Endothelial cell of umbilical vein (primary cell): ENCODE results near the gene MPZL2. TPM values are rescaled to one million over a fixed set of nuclear protein-coding genes. Genes with fewer than 3 reads are reported as not detected.
"Not testable (repeated sequence)": the region's sequence is repeated elsewhere in the genome, so short reads cannot be mapped to it uniquely, and the experiment has no call there.

Experiments used
- BruUV-seq: library from RNA; stranded (reverse); fragments of 400-500 nt; replicated peaks from 2 replicates; lab custom pipeline; 2021; lab: Mats Ljungman, UMichigan
- CTCF ChIA-PET: fragments of 300-600, 350-600 bp; sonication (Branson Sonifier 250); formaldehyde crosslinking; loops from one replicate; lab custom pipeline; 2021; ENCODE audit warnings: antibody characterized with exemption, inconsistent platforms; lab: Charles Lee
- POLR2A ChIA-PET: fragments of 300-600, 350-600 bp; sonication (Branson Sonifier 250); formaldehyde crosslinking; loops from one replicate; lab custom pipeline; 2021; ENCODE audit warnings: antibody characterized with exemption, inconsistent platforms; lab: Charles Lee
- DNase-seq: peaks from one replicate; pipeline ENCODE4 v3.0.0-alpha.2; 2011; ENCODE audit warnings: low read depth, low spot score
- FAIRE-seq: peaks from 2 replicates; lab custom pipeline; 2011; peaks lifted over from hg19 to GRCh38; lab: Jason Lieb, UNC
- H2AFZ ChIP-seq: 2 replicates; pipeline ENCODE4 v1.6.0; 2012; ENCODE audit warnings: low read depth, low read length, control low read depth, inconsistent platforms
- H3K27ac ChIP-seq: 2 replicates; pipeline ENCODE4 v1.5.1; 2011; ENCODE audit warnings: low read depth, mild to moderate bottlenecking, control low read depth, low read length, moderate library complexity; ENCODE audit not compliant: insufficient read depth
- H3K27me3 ChIP-seq, 2 experiments: 2 replicates each; pipeline versions ENCODE4 v1.6.0 to v1.6.1; 2011; ENCODE audit warnings: low read length in 2 of 2, mixed read lengths in 1 of 2; ENCODE audit not compliant: control insufficient read depth in 2 of 2, insufficient read depth in 2 of 2
- H3K36me3 ChIP-seq, 2 experiments: 2 replicates in 1 of 2; 3 replicates in 1 of 2; pipeline ENCODE4 v1.5.1; 2011; ENCODE audit warnings: low read length in 2 of 2, mild to moderate bottlenecking in 1 of 2, moderate library complexity in 1 of 2; ENCODE audit not compliant: control insufficient read depth in 2 of 2, insufficient read depth in 2 of 2; ENCODE audit errors: extremely low read depth in 1 of 2
- H3K4me1 ChIP-seq: 3 replicates; pipeline ENCODE4 v1.5.1; 2011; ENCODE audit warnings: mild to moderate bottlenecking, low read length; ENCODE audit not compliant: control insufficient read depth, insufficient read depth; ENCODE audit errors: extremely low read depth
- H3K4me2 ChIP-seq: 2 replicates; pipeline ENCODE4 v1.6.1; 2011; ENCODE audit warnings: low read length, control low read depth, mixed read lengths; ENCODE audit not compliant: insufficient read depth
- H3K4me3 ChIP-seq, 3 experiments: fragments of 200-600 bp in 1 of 3; sonication (generic), shearing (Covaris generic) in 1 of 3; replicated peaks in 1 of 3; 2 replicates each; pipeline ENCODE4 v1.5.1; 2011 to 2016; ENCODE audit warnings: control low read depth in 3 of 3, low read length in 3 of 3, mild to moderate bottlenecking in 2 of 3, inconsistent platforms in 1 of 3, low read depth in 1 of 3, moderate library complexity in 1 of 3; ENCODE audit not compliant: insufficient read depth in 1 of 3
- H3K79me2 ChIP-seq: 2 replicates; pipeline ENCODE4 v1.6.0; 2012; ENCODE audit warnings: low read length, inconsistent platforms; ENCODE audit not compliant: control insufficient read depth, insufficient read depth
- H3K9ac ChIP-seq: replicated peaks from 2 replicates; pipeline ENCODE3; 2011; ENCODE audit warnings: low read length, control low read depth; ENCODE audit not compliant: insufficient read depth; ENCODE audit errors: extremely low read depth
- H3K9me1 ChIP-seq: replicated peaks from 3 replicates; pipeline ENCODE4 v1.6.0; 2011; ENCODE audit warnings: mild to moderate bottlenecking, low read length; ENCODE audit not compliant: control insufficient read depth, insufficient read depth; ENCODE audit errors: extremely low read depth
- H3K9me3 ChIP-seq: replicated peaks from 2 replicates; pipeline ENCODE4 v1.5.1; 2012; ENCODE audit warnings: low read length, inconsistent platforms; ENCODE audit not compliant: control insufficient read depth, insufficient read depth
- H4K20me1 ChIP-seq: replicated peaks from 2 replicates; pipeline ENCODE3; 2011; ENCODE audit warnings: mild to moderate bottlenecking, low read length; ENCODE audit not compliant: control insufficient read depth, insufficient read depth; ENCODE audit errors: extremely low read depth
- EZH2 ChIP-seq: IDR thresholded peaks from 2 replicates; pipeline ENCODE4 v1.6.1; 2012; ENCODE audit warnings: borderline replicate concordance, low read depth, mild to moderate bottlenecking, moderate library complexity, low read length, inconsistent platforms; ENCODE audit not compliant: severe bottlenecking
- FOS ChIP-seq: IDR thresholded peaks from 2 replicates; pipeline ENCODE4 v1.6.1; 2011; ENCODE audit warnings: mild to moderate bottlenecking, low read length, moderate library complexity, borderline replicate concordance; ENCODE audit not compliant: insufficient read depth
- JUN ChIP-seq: IDR thresholded peaks from 2 replicates; pipeline ENCODE4 v1.6.1; 2011; ENCODE audit warnings: borderline replicate concordance, low read depth; ENCODE audit not compliant: insufficient read length, insufficient read depth
- MYC ChIP-seq: IDR thresholded peaks from one replicate; pipeline ENCODE4 v1.6.1; 2011; ENCODE audit warnings: mild to moderate bottlenecking, low read depth, low read length
- POLR2A ChIP-seq: IDR thresholded peaks from 2 replicates; pipeline ENCODE4 v1.6.1; 2012; ENCODE audit warnings: low read depth, mild to moderate bottlenecking, control low read depth, low read length
- POLR2AphosphoS5 ChIP-seq: IDR thresholded peaks from 2 replicates; pipeline ENCODE4 v1.6.1; 2012; ENCODE audit warnings: low read depth, mild to moderate bottlenecking, control low read depth, low read length, moderate library complexity; ENCODE audit not compliant: insufficient read depth
- dilution Hi-C: fragments of 300-500 bp; cut with MboI; formaldehyde crosslinking; loops from one replicate; pipeline ENCODE4 v1.15.0; 2019; ENCODE audit warnings: low sequenced_read_pairs; ENCODE audit not compliant: extremely low pct_ligation_motif_present
- intact Hi-C: fragments of 100-400 bp; cut with micrococcal nuclease; formaldehyde crosslinking; loops from one replicate; pipeline ENCODE4 v1.10.0; 2022
- polyA plus RNA-seq, 4 experiments: library from polyadenylated mRNA; depleted of rRNA in 3 of 4; stranded (reverse) in 3 of 4; unstranded in 1 of 4; fragments of >200 nt; gene quantifications; 2 replicates each; pipeline versions ENCODE4 v1.2.1 to v1.2.3, GENCODE V29; 2011 to 2012; ENCODE audit warnings: missing spikeins in 1 of 4
- total RNA-seq: library from RNA; stranded (reverse); gene quantifications from 2 replicates; pipeline ENCODE4 v1.2.3, GENCODE V29; 2021
- TF ChIP-seq, protein P1 (sequence below), 2 donors: IDR thresholded peaks; 1 replicate in 1 of 2; 2 replicates in 1 of 2; pipeline ENCODE4 v1.5.1; 2011; ENCODE audit warnings: low read length in 2 of 2, mild to moderate bottlenecking in 2 of 2, moderate library complexity in 2 of 2, control low read depth in 1 of 2, inconsistent platforms in 1 of 2, low read depth in 1 of 2; ENCODE audit not compliant: insufficient read depth in 1 of 2; ENCODE audit errors: extremely low read depth in 1 of 2
- TF ChIP-seq, protein P2 (sequence below): IDR thresholded peaks from 2 replicates; pipeline ENCODE4 v1.6.1; 2011; ENCODE audit not compliant: insufficient read depth, insufficient read length

MPZL2 gene
- total and polyA plus RNA-seq, 2 donors (not counting 3 experiments of a cell fraction or from before 2014, with no cell fraction given): 21.0 to 49.5 TPM

DNA sequence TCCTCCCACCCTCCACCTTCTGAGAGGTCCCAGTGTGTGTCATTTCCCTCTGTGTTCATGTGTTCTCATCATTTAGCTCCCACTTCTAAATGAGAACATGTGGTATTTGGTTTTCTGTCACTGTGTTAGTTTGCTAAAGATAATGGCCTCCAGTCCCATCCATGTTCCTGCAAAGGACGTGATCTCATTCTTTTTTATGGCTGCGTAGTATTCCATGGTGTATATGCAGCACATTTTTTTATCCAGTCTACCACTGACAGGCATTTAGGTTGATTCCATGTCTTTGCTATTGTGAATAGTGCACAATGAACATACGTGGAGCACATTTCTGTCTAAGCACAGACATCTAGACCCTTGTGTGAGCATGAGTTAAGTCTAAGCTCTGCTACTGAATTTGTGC is 46.2 kb upstream of the MPZL2 start:
- no peak overlapping the region for H3K27ac ChIP-seq
- CTCF ChIA-PET: interaction anchor here (1.1 to 2.4 kb wide), 4 partner anchors 14 to 140 kb away, joined by 3 to 23 read pairs (median 10); no protein-coding TSS in a partner anchor
- intact Hi-C loops (no loop called here), dilution Hi-C loops (no loop called here)
- POLR2A ChIA-PET: no interaction called here
- TF ChIP-seq, protein P1, sequence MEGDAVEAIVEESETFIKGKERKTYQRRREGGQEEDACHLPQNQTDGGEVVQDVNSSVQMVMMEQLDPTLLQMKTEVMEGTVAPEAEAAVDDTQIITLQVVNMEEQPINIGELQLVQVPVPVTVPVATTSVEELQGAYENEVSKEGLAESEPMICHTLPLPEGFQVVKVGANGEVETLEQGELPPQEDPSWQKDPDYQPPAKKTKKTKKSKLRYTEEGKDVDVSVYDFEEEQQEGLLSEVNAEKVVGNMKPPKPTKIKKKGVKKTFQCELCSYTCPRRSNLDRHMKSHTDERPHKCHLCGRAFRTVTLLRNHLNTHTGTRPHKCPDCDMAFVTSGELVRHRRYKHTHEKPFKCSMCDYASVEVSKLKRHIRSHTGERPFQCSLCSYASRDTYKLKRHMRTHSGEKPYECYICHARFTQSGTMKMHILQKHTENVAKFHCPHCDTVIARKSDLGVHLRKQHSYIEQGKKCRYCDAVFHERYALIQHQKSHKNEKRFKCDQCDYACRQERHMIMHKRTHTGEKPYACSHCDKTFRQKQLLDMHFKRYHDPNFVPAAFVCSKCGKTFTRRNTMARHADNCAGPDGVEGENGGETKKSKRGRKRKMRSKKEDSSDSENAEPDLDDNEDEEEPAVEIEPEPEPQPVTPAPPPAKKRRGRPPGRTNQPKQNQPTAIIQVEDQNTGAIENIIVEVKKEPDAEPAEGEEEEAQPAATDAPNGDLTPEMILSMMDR (IDR thresholded peaks at IDR 0.05; ENCODE audit: extremely low read depth in 1 of 2, insufficient read depth in 1 of 2, low read depth in 1 of 2, low read length in 2 of 2): no peak
- TF ChIP-seq, protein P2, sequence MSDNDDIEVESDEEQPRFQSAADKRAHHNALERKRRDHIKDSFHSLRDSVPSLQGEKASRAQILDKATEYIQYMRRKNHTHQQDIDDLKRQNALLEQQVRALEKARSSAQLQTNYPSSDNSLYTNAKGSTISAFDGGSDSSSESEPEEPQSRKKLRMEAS: no peak
- TF ChIP-seq POLR2AphosphoS5 (no peak), MYC (no peak), FOS (no peak), JUN (no peak), EZH2 (no peak), POLR2A (no peak)
- H3K79me2 ChIP-seq: no peaks in the 10 kb centered on the region
- no peaks in the 10 kb centered on the region for H3K9me1 ChIP-seq
- no peak for FAIRE-seq
- H4K20me1 ChIP-seq: no peaks in the 10 kb centered on the region
- no peaks in the 10 kb centered on the region for H3K4me1 ChIP-seq
- no peak overlapping the region for H2AFZ ChIP-seq
- peaks cover 7 to 12% of the 10 kb centered on the region in 2 experiments for H3K27me3 ChIP-seq
- BruUV-seq: no TSS peak
- H3K36me3 ChIP-seq: no peaks in the 10 kb centered on the region
- H3K9ac ChIP-seq: no peak overlapping the region
- H3K4me3 ChIP-seq: no peak overlapping the region
- H3K4me2 ChIP-seq: no peak overlapping the region
- no peaks in the 10 kb centered on the region for H3K9me3 ChIP-seq
- DNase-seq: no peak

DNA sequence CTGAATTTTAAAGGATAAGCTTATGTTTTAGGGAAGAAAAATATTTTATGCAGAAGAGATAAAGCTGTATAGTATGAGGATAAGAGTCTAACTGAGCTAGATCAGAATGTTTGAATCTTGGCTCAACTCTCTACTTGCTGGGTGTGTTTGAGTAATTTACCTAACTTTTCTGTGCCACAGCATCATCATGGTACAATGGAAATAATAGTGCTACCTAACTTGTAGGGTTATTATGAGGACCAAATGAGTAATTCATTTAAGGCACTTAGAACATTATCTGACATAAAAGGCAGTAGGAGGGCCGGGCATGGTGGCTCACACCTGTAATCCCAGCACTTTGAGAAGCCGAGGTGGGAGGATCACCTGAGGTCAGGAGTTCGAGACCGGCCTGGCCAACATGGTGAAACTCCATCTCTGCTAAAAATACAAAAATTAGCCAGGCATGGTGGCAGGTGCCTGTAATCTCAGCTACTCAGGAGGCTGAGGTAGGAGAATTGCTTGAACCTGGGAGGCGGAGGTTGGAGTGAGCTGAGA is 45.0 kb upstream of the MPZL2 start:
- H3K4me3 ChIP-seq, H4K20me1 ChIP-seq, FAIRE-seq, POLR2A ChIA-PET, H2AFZ ChIP-seq, H3K9ac ChIP-seq, intact Hi-C loops, BruUV-seq, H3K9me3 ChIP-seq, H3K4me1 ChIP-seq, H3K9me1 ChIP-seq, dilution Hi-C loops, H3K79me2 ChIP-seq, DNase-seq, H3K27ac ChIP-seq, H3K4me2 ChIP-seq, H3K36me3 ChIP-seq: not testable (repeated sequence)
- H3K27me3 ChIP-seq: peaks cover 3 to 12% of the 10 kb centered on the region in 2 experiments
- CTCF ChIA-PET: interaction anchor here (0.7 to 2.9 kb wide), 4 partner anchors 8 to 111 kb away, joined by 4 to 15 read pairs (median 8); no protein-coding TSS in a partner anchor
